ENCODE data around the gene LHX4. TPM values are rescaled to one million over a fixed set of nuclear protein-coding genes. Genes with fewer than 3 reads are reported as not detected.

Gene LHX4
- total and polyA plus RNA-seq, 2 of the 8 experiments (the other 6 are each of a cell fraction or from before 2014, with no cell fraction given) = 0.85 to 4.9 TPM

GRCh38 chr1:180270530-180271271 lies 40.6 kb downstream of the LHX4 start:
- H3K79me1 ChIP-seq (ENCODE audit: low read depth, low read length) = no peaks in the 10 kb centered on the region
- H3K56ac ChIP-seq (replicated peaks; ENCODE audit: insufficient read length, low read depth, low read length) = no peak overlapping the region
- peaks cover 15 to 44% (median 29%) of the 10 kb centered on the region in 4 experiments for H3K4me1 ChIP-seq (replicated peaks in 1 of 4; ENCODE audit: control insufficient read depth in 3 of 4, insufficient read depth in 4 of 4, low read length in 3 of 4)
- no peak overlapping the region; a peak in 1 of 7 replicates for H3K9ac ChIP-seq (replicated peaks in 1 of 4; ENCODE audit: extremely low read depth in 1 of 4, low read depth in 3 of 4, low read length in 3 of 4)
- peaks cover 0 to 6% (median 3%) of the 10 kb centered on the region in 4 experiments; a peak in 5 of 8 replicates for H3K36me3 ChIP-seq (ENCODE audit: control insufficient read depth in 2 of 4, insufficient read depth in 4 of 4, low read length in 3 of 4)
- 86% methylated on average over 8 of the region's 8 CpGs; no CpG with 5 or more reads in 1 of the 2 experiments for WGBS, 2 experiments (ENCODE audit: extremely low coverage in 1 of 2, insufficient coverage in 1 of 2, insufficient read length in 1 of 2, insufficient replicate concordance in 2 of 2, low coverage in 1 of 2, low lambda C conversion rate in 2 of 2, missing lambda C conversion rate in 1 of 2)
- peaks cover 0 to 2% of the 10 kb centered on the region in 2 experiments; a peak in 1 of 4 replicates for H3K9me3 ChIP-seq (ENCODE audit: insufficient read depth in 2 of 2, low read depth in 1 of 2, low read length in 1 of 2)
- H2BK120ac ChIP-seq (replicated peaks; ENCODE audit: low read depth, low read length) = no peak overlapping the region
- H3K23me2 ChIP-seq (ENCODE audit: low read depth, low read length) = no peaks in the 10 kb centered on the region
- ChIA-PET POLR2A (ENCODE audit: partially characterized antibody) (interaction anchor here (0.9 to 2.5 kb wide), 6 partner anchors 14 to 83 kb away, joined by 3 to 17 read pairs (median 3); no protein-coding TSS in a partner anchor), CTCF (ENCODE audit: partially characterized antibody) (interaction anchor here (0.6 to 11.1 kb wide), 28 partner anchors 12 to 212 kb away, joined by 3 to 244 read pairs (median 4); no protein-coding TSS in a partner anchor)
- 0 out of 2 replicates have a peak overlapping the region, but pooled peaks have one; percentile 19 for H2AK5ac ChIP-seq (ENCODE audit: low read depth, low read length)
- peak overlapping the region; percentile 68; the same call in 1 of the 2 replicates for H2BK5ac ChIP-seq (ENCODE audit: low read depth, low read length)
- H3K14ac ChIP-seq (ENCODE audit: insufficient read length) = no peak overlapping the region
- H4K8ac ChIP-seq (ENCODE audit: extremely low read depth, insufficient read depth, low read length) = no peak overlapping the region
- H3K4me2 ChIP-seq (ENCODE audit: insufficient read depth in 1 of 2, low read depth in 2 of 2, low read length in 2 of 2) = peak overlapping the region in 1 of 2 experiments; percentile 22; a peak in 1 of 4 replicates
- no peak overlapping the region for H3K23ac ChIP-seq (ENCODE audit: insufficient read length)
- peak overlapping the region; percentile 63; the same call in 1 of the 2 replicates for H2BK12ac ChIP-seq (ENCODE audit: low read depth, low read length)
- H3K27ac ChIP-seq (ENCODE audit: low read depth, low read length) = no peak overlapping the region
- no peak overlapping the region for H4K5ac ChIP-seq (ENCODE audit: insufficient read length, low read depth, low read length)
- H2AFZ ChIP-seq (ENCODE audit: low read length) = no peak overlapping the region
- H3K18ac ChIP-seq (ENCODE audit: extremely low read depth, low read length) = peak overlapping the region; percentile 64
- peak in 1 of 2 experiments; percentile 44 for DNase-seq (ENCODE audit: low read depth in 1 of 2, low spot score in 2 of 2)
- H2BK15ac ChIP-seq (ENCODE audit: low read length) = peak overlapping the region; percentile 36; the same call in 1 of the 2 replicates
- H4K91ac ChIP-seq (replicated peaks; ENCODE audit: insufficient read length, low read length) = peak overlapping the region; percentile 20
- H3K4me3 ChIP-seq (ENCODE audit: extremely low read depth in 1 of 4, insufficient read depth in 2 of 4, low read depth in 3 of 4, low read length in 4 of 4) = no peak overlapping the region
- H2BK20ac ChIP-seq (ENCODE audit: low read length) = no peak overlapping the region; the same call in 1 of the 2 replicates
- no peak overlapping the region for H3K4ac ChIP-seq (replicated peaks; ENCODE audit: insufficient read length, low read depth, low read length)
- H3K27me3 ChIP-seq (replicated peaks in 1 of 4; ENCODE audit: control insufficient read depth in 3 of 4, extremely low read depth in 1 of 4, insufficient read depth in 3 of 4, low read length in 3 of 4) = no peaks in the 10 kb centered on the region; a peak in 1 of 7 replicates
- FAIRE-seq = no peak
- H3K79me2 ChIP-seq (ENCODE audit: control insufficient read depth in 1 of 2, insufficient read depth in 2 of 2, low read length in 2 of 2) = no peaks in the 10 kb centered on the region
- H4K20me1 ChIP-seq (replicated peaks in 1 of 2; ENCODE audit: control insufficient read depth in 1 of 2, insufficient read depth in 2 of 2, low read length in 2 of 2) = no peaks in the 10 kb centered on the region
- TF ChIP-seq RFX5 (IDR thresholded peaks at IDR 0.05; ENCODE audit: borderline replicate concordance, low read depth, low read length) = no peak
- no peak for TF ChIP-seq CBX8 (IDR thresholded peaks at IDR 0.05; ENCODE audit: borderline replicate concordance, low read depth, low read length)
- TF ChIP-seq NANOG (IDR thresholded peaks at IDR 0.05; ENCODE audit: insufficient read depth, low read depth, low read length, poor library complexity, severe bottlenecking) = no peak
- no peak for TF ChIP-seq SIX5 (IDR thresholded peaks at IDR 0.05; ENCODE audit: low read depth, low read length)
- TF ChIP-seq ASH2L (IDR thresholded peaks at IDR 0.05; ENCODE audit: low read length) = no peak
- no peak for TF ChIP-seq SP4 (IDR thresholded peaks at IDR 0.05; ENCODE audit: low read length)
- TF ChIP-seq POU5F1 (IDR thresholded peaks at IDR 0.05; ENCODE audit: low read depth, low read length) = no peak
- no peak for TF ChIP-seq TAF1 (IDR thresholded peaks at IDR 0.05; ENCODE audit: low read depth, low read length)
- no peak for TF ChIP-seq TCF12 (IDR thresholded peaks at IDR 0.05; ENCODE audit: low read depth, low read length)
- TF ChIP-seq CBX5 (IDR thresholded peaks at IDR 0.05; ENCODE audit: low read depth, low read length) = no peak
- no peak for TF ChIP-seq USF2 (IDR thresholded peaks at IDR 0.05; ENCODE audit: low read length)

Measured in H1 (cell line).